Stimulated activated CD8-positive, alpha-beta memory T cell treated with anti-CD3 and anti-CD28 coated beads, Interleukin-15, amount 100 ng/mL, for 24 hours (primary cell): ENCODE results near the gene IRX4.

Experiments used
- DNase-seq: peaks from one replicate; pipeline ENCODE4 v3.0.0-alpha.2; 2020; ENCODE audit warnings: low read depth

IRX4 gene

GRCh38 chr5:1836176-1836890, 46.4 kb downstream of the IRX4 start:
- no peak for DNase-seq

- no peak for DNase-seq
Observed at GRCh38 chr5:1835431-1835830, 47.3 kb downstream of the IRX4 start.

- no peak for DNase-seq
Observed at GRCh38 chr5:1834721-1835429, 47.9 kb downstream of the IRX4 start.

DNA sequence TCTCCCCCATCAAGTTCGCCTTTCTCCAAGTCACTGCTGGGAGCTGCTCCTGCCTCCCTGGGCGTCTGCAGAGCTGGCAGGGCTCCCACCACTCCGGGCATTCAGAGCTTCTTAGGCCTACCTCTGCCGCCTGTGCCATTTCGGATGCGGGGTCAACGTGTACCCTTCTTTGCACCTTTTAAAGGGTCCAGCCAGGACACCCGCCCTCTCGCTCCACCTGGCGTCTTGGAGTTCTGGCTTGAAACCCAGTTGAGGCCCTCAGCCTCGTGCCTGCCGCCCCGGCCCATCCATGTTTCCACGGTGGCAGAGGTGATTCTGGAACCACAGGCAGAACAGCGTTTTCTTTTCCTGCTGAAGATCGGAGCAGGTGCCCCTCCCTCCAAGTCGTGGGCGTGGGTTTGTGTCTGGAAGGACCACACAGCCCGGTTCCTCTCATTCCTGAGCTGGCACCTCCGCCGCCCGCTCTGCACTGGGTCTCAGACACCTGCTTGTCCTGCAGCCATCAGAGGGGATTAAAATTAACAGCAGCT, 48.6 kb downstream of the IRX4 start:
- DNase-seq: no peak

- no peak for DNase-seq
Observed at GRCh38 chr5:1833264-1834021, 49.3 kb downstream of the IRX4 start.

GRCh38 chr5:1832511-1833250, 50.0 kb downstream of the IRX4 start:
- DNase-seq: no peak

DNA sequence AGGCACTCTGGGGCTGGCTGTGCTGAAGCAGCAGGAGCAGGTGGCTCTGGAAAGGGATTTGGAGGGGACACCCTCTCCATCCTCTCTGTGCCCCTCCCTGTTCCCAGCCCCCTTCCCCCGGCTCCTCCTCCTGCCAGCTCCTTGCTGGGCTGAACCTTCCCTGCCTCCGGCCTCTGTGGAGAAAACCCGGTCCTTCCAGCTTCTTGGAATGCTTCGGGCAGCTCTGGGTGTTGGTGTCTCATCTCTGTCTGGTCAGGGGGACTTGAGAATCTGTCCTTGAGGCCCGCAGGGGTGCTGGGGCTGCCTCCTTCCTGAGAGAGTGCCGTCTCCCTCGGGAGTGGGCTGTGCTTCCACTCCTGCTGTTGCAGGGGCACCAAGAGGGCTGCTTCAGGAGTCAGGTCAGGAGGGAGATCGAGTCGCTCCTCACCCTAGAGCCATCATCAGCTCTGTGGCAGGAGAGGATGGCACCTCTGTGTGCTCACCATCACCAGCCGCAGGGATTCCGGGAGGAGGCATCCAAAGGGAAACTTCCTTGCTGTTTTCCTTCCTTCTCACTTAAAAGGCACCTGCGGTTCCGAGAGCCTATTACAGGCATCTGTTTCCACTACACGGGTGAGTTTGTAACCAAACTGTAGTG, 50.9 kb downstream of the IRX4 start:
- no peak for DNase-seq

GRCh38 chr5:1831257-1831656, 51.5 kb downstream of the IRX4 start:
- DNase-seq: no peak

- DNase-seq: no peak
Observed at GRCh38 chr5:1830571-1831228, 52.0 kb downstream of the IRX4 start.

- no peak for DNase-seq
Observed at GRCh38 chr5:1827886-1828397, 54.8 kb downstream of the IRX4 start.
